ENCODE results near the gene ASB16.

ASB16 gene

GRCh38 chr17:44206825-44207155 lies 36.3 kb downstream of the ASB16 start:
- no peak overlapping the region for H3K4me3 ChIP-seq (ENCODE audit: low read depth, low read length)
- no peak for DNase-seq (ENCODE audit: low read depth)
- no peak for TF ChIP-seq CTCF (IDR thresholded peaks at IDR 0.05; ENCODE audit: low read depth, low read length, missing control alignments)

GRCh38 chr17:44207319-44207718 lies 36.8 kb downstream of the ASB16 start:
- H3K4me3 ChIP-seq (ENCODE audit: low read depth, low read length): no peak overlapping the region
- DNase-seq (ENCODE audit: low read depth): no peak
- TF ChIP-seq CTCF (IDR thresholded peaks at IDR 0.05; ENCODE audit: low read depth, low read length, missing control alignments): no peak

GRCh38 chr17:44207743-44208142 lies 37.2 kb downstream of the ASB16 start:
- DNase-seq (ENCODE audit: low read depth): no peak
- TF ChIP-seq CTCF (IDR thresholded peaks at IDR 0.05; ENCODE audit: low read depth, low read length, missing control alignments): no peak

GRCh38 chr17:44209786-44210341 lies 39.4 kb downstream of the ASB16 start:
- no peak for DNase-seq (ENCODE audit: low read depth)
- peak overlapping the region; percentile 46 for H3K4me3 ChIP-seq (ENCODE audit: low read depth, low read length)
- TF ChIP-seq CTCF (IDR thresholded peaks at IDR 0.05; ENCODE audit: low read depth, low read length, missing control alignments): no peak

More at GRCh38 chr17:44207743-44208142, 37.2 kb downstream of the ASB16 start:
- no peak overlapping the region for H3K4me3 ChIP-seq (ENCODE audit: low read depth, low read length)

- TF ChIP-seq CTCF (IDR thresholded peaks at IDR 0.05; ENCODE audit: low read depth, low read length, missing control alignments): peak; percentile 97
- peak overlapping the region; percentile 46 for H3K4me3 ChIP-seq (ENCODE audit: low read depth, low read length)
- DNase-seq (ENCODE audit: low read depth): peak; percentile 62
Measured at GRCh38 chr17:44210342-44211192, 40.1 kb downstream of the ASB16 start.

GRCh38 chr17:44211281-44212265 lies 41.1 kb downstream of the ASB16 start:
- TF ChIP-seq CTCF (IDR thresholded peaks at IDR 0.05; ENCODE audit: low read depth, low read length, missing control alignments): no peak
- no peak overlapping the region for H3K4me3 ChIP-seq (ENCODE audit: low read depth, low read length)
- DNase-seq (ENCODE audit: low read depth): no peak

All from GM12864 (cell line).